H9 (cell line): Measurements from ENCODE around the gene PPP4R2. TPM values are rescaled to one million over a fixed set of nuclear protein-coding genes. Genes with fewer than 3 reads are reported as not detected.

Experiments
- DNase-seq: peaks from one replicate; pipeline ENCODE4 v3.0.0-alpha.2; 2017
- H2AFZ ChIP-seq: one replicate; pipeline ENCODE4 v1.6.1; 2013; ENCODE audit warnings: mild to moderate bottlenecking, low read length, control low read depth, moderate library complexity
- H2AK5ac ChIP-seq: 2 replicates; pipeline ENCODE4 v1.6.1; 2013; ENCODE audit warnings: low read length, control low read depth, mixed read lengths; ENCODE audit not compliant: insufficient read length
- H2BK120ac ChIP-seq: one replicate; pipeline ENCODE4 v1.6.1; 2013; ENCODE audit warnings: low read depth, mild to moderate bottlenecking, low read length, control low read depth, inconsistent platforms; ENCODE audit not compliant: poor library complexity, severe bottlenecking
- H2BK12ac ChIP-seq: 2 replicates; pipeline ENCODE4 v1.6.1; 2013; ENCODE audit warnings: low read length, control low read depth, mixed read lengths, low read depth; ENCODE audit not compliant: insufficient read length
- H2BK15ac ChIP-seq: 2 replicates; pipeline ENCODE4 v1.6.1; 2013; ENCODE audit warnings: low read depth, low read length, control low read depth
- H2BK20ac ChIP-seq: one replicate; pipeline ENCODE4 v1.6.1; 2013; ENCODE audit warnings: low read depth, mild to moderate bottlenecking, low read length, control low read depth, inconsistent platforms; ENCODE audit not compliant: poor library complexity, severe bottlenecking
- H2BK5ac ChIP-seq: 2 replicates; pipeline ENCODE4 v1.6.1; 2013; ENCODE audit warnings: low read length, control low read depth, mixed read lengths; ENCODE audit not compliant: insufficient read length
- H3K14ac ChIP-seq: 2 replicates; pipeline ENCODE4 v1.6.1; 2013; ENCODE audit warnings: low read length, control low read depth; ENCODE audit not compliant: insufficient read depth
- H3K18ac ChIP-seq: 2 replicates; pipeline ENCODE4 v1.6.1; 2013; ENCODE audit warnings: low read depth, mild to moderate bottlenecking, mixed read lengths, low read length, control low read depth; ENCODE audit not compliant: insufficient read length
- H3K23ac ChIP-seq: 2 replicates; pipeline ENCODE4 v1.6.1; 2013; ENCODE audit warnings: low read length, control low read depth, mixed read lengths, low read depth; ENCODE audit not compliant: insufficient read length
- H3K23me2 ChIP-seq: 2 replicates; pipeline ENCODE4 v1.6.1; 2013; ENCODE audit warnings: low read depth, mild to moderate bottlenecking, mixed read lengths, low read length, control low read depth; ENCODE audit not compliant: insufficient read length, poor library complexity, severe bottlenecking
- H3K27ac ChIP-seq: 2 replicates; pipeline ENCODE4 v1.5.1; 2013; ENCODE audit warnings: low read length, control low read depth, mixed read lengths, low read depth; ENCODE audit not compliant: insufficient read length
- H3K27me3 ChIP-seq: 2 replicates; pipeline ENCODE4 v1.6.1; 2013; ENCODE audit warnings: low read length, control low read depth, inconsistent platforms; ENCODE audit not compliant: insufficient read depth
- H3K4ac ChIP-seq: 2 replicates; pipeline ENCODE4 v1.6.1; 2013; ENCODE audit warnings: low read depth, mild to moderate bottlenecking, control low read depth, inconsistent platforms, low read length, moderate library complexity
- H3K4me1 ChIP-seq: 2 replicates; pipeline ENCODE4 v1.6.1; 2013; ENCODE audit warnings: low read length, control low read depth, inconsistent platforms; ENCODE audit not compliant: insufficient read depth
- H3K4me2 ChIP-seq: 2 replicates; pipeline ENCODE4 v1.6.1; 2013; ENCODE audit warnings: low read length, control low read depth, mixed read lengths; ENCODE audit not compliant: insufficient read length, insufficient read depth
- H3K56ac ChIP-seq: 2 replicates; pipeline ENCODE4 v1.6.1; 2013; ENCODE audit warnings: low read depth, mild to moderate bottlenecking, mixed read lengths, low read length, control low read depth; ENCODE audit not compliant: insufficient read length
- H3K79me1 ChIP-seq: 2 replicates; pipeline ENCODE4 v1.6.1; 2013; ENCODE audit warnings: low read depth, mild to moderate bottlenecking, moderate library complexity, low read length, control low read depth, inconsistent platforms; ENCODE audit not compliant: insufficient read depth, poor library complexity, severe bottlenecking
- H3K79me2 ChIP-seq: 2 replicates; pipeline ENCODE4 v1.6.1; 2013; ENCODE audit warnings: low read length, control low read depth, inconsistent platforms; ENCODE audit not compliant: insufficient read depth
- H3K9ac ChIP-seq: 2 replicates; pipeline ENCODE4 v1.6.1; 2013; ENCODE audit warnings: low read length, control low read depth, mixed read lengths; ENCODE audit not compliant: insufficient read length; ENCODE audit errors: extremely low read depth
- H3K9me3 ChIP-seq: one replicate; pipeline ENCODE4 v1.6.1; 2013; ENCODE audit warnings: low read depth, low read length, inconsistent platforms; ENCODE audit not compliant: control insufficient read depth
- H3T11ph ChIP-seq: one replicate; pipeline ENCODE4 v1.6.1; 2013; ENCODE audit warnings: mild to moderate bottlenecking, low read length, control low read depth, inconsistent platforms
- H4K20me1 ChIP-seq: one replicate; pipeline ENCODE4 v1.6.1; 2013; ENCODE audit not compliant: control insufficient read depth, insufficient read length, insufficient read depth
- H4K5ac ChIP-seq: 2 replicates; pipeline ENCODE4 v1.6.1; 2013; ENCODE audit warnings: low read depth, mild to moderate bottlenecking, mixed read lengths, low read length, control low read depth; ENCODE audit not compliant: insufficient read length
- H4K8ac ChIP-seq: replicated peaks from 2 replicates; pipeline ENCODE4 v1.6.1; 2013; ENCODE audit warnings: low read length, control low read depth, mixed read lengths, low read depth; ENCODE audit not compliant: insufficient read length
- H4K91ac ChIP-seq: 2 replicates; pipeline ENCODE4 v1.6.1; 2013; ENCODE audit warnings: low read depth, mild to moderate bottlenecking, moderate library complexity, mixed read lengths, low read length, control low read depth; ENCODE audit not compliant: insufficient read length
- H3K27ac Mint-ChIP-seq, 3 experiments: 2 replicates in 2 of 3; 3 replicates in 1 of 3; pipeline ENCODE4 v1.8.0; 2020 to 2021; ENCODE audit warnings: mixed read lengths in 3 of 3, mild to moderate bottlenecking in 1 of 3, moderate library complexity in 1 of 3
- H3K27me3 Mint-ChIP-seq: 2 replicates; pipeline ENCODE4 v1.8.0; 2021; ENCODE audit warnings: low read depth, mild to moderate bottlenecking, moderate library complexity, mixed read lengths
- H3K36me3 Mint-ChIP-seq, 3 experiments: 2 replicates in 2 of 3; 3 replicates in 1 of 3; pipeline ENCODE4 v1.8.0; 2020 to 2021; ENCODE audit warnings: low read depth in 3 of 3, mixed read lengths in 3 of 3; ENCODE audit not compliant: insufficient read depth in 1 of 3
- H3K4me1 Mint-ChIP-seq, 2 experiments: 2 replicates each; pipeline ENCODE4 v1.8.0; 2020; ENCODE audit warnings: mixed read lengths in 2 of 2
- H3K4me3 Mint-ChIP-seq, 2 experiments: 2 replicates in 1 of 2; 3 replicates in 1 of 2; pipeline ENCODE4 v1.8.0; 2020 to 2021; ENCODE audit warnings: mild to moderate bottlenecking in 2 of 2, mixed read lengths in 2 of 2, moderate library complexity in 1 of 2
- H3K9me3 Mint-ChIP-seq, 2 experiments: 2 replicates in 1 of 2; 3 replicates in 1 of 2; pipeline ENCODE4 v1.8.0; 2020; ENCODE audit warnings: mild to moderate bottlenecking in 2 of 2, mixed read lengths in 2 of 2, moderate library complexity in 1 of 2
- CTCF ChIP-seq: fragments of 200-600 bp; sonication (generic); conservative IDR thresholded peaks from 3 replicates; pipeline ENCODE4 v1.8.0; 2021; ENCODE audit warnings: antibody characterized with exemption, mild to moderate bottlenecking
- WGBS: extraction: QIAGEN DNeasy Blood & Tissue Kit; methylation state at CpG from one replicate; pipeline ENCODE4 v1.1.7; 2013; ENCODE audit warnings: missing lambda C conversion rate, low lambda C conversion rate, mixed read lengths; ENCODE audit not compliant: insufficient read length; ENCODE audit errors: extremely low coverage; 5-methylcytosine and 5-hydroxymethylcytosine counted together
- total RNA-seq: library from RNA; stranded (reverse); gene quantifications from 2 replicates; pipeline ENCODE4 v1.2.1, GENCODE V29; 2021

Gene PPP4R2
- total RNA-seq, 1 experiment from 2014 or later = 132 TPM

DNA sequence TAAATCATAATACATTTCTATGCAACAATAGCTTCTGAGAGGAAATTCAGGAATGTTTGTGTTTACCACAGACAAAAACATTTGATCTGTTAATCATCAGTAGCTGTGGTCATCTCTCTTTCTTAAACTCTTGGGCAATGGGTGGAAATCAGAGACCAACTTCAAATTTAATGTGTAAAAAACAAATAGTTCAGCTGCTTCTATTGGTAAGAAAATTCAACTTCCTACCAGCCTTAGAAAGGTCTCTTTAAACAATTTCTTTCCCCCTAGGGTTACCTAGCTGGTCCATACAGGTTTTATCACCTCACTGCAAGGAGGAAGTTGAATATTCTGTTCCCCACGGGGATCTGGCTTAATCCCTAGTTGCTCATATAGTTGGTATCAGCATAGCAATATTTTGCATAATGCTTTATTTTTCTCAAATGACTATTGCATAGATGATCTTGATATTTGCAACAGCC, 20.3 kb upstream of the PPP4R2 start:
- H3K4me3 Mint-ChIP-seq = no peak overlapping the region
- Histone ChIP-seq H3K4ac (no peak overlapping the region), H3K79me2 (no peaks in the 10 kb centered on the region), H3K79me1 (no peaks in the 10 kb centered on the region), H4K8ac (no peak overlapping the region), H2BK12ac (no peak overlapping the region), H4K20me1 (no peaks in the 10 kb centered on the region), H3K14ac (no peak overlapping the region), H2BK120ac (no peak overlapping the region), H3K9me3 (no peaks in the 10 kb centered on the region), H2BK15ac (no peak overlapping the region), H3K4me2 (no peak overlapping the region), H3K4me1 (no peaks in the 10 kb centered on the region; the same call in 1 of the 2 replicates), H3K27me3 (no peaks in the 10 kb centered on the region), H3T11ph (no peak overlapping the region), H3K27ac (no peak overlapping the region), H3K56ac (no peak overlapping the region), H2AFZ (no peak overlapping the region), H2BK5ac (no peak overlapping the region), H4K91ac (no peak overlapping the region), H3K9ac (no peak overlapping the region), H2AK5ac (no peak overlapping the region), H3K18ac (no peak overlapping the region), H2BK20ac (no peak overlapping the region), H3K23ac (no peak overlapping the region), H4K5ac (no peak overlapping the region), H3K23me2 (no peaks in the 10 kb centered on the region)
- no peak overlapping the region; a peak in 1 of 7 replicates for H3K27ac Mint-ChIP-seq
- H3K36me3 Mint-ChIP-seq = peaks cover 0 to 2% (median 0%) of the 10 kb centered on the region in 3 experiments; a peak in 1 of 7 replicates
- no peak for DNase-seq
- no peaks in the 10 kb centered on the region for H3K27me3 Mint-ChIP-seq
- no peak for TF ChIP-seq CTCF
- H3K4me1 Mint-ChIP-seq = peaks cover 14 to 17% of the 10 kb centered on the region in 2 experiments
- no CpG with 5 or more reads among the region's 1 CpG for WGBS
- H3K9me3 Mint-ChIP-seq = no peaks in the 10 kb centered on the region; a peak in 1 of 5 replicates
